K562 (cell line): ENCODE measurements around the gene KCNJ4. TPM values are rescaled to one million over a fixed set of nuclear protein-coding genes. Genes with fewer than 3 reads are reported as not detected.

Experiments used
- ATAC-seq: fragments of 200-7000 bp; cut with Tn5 transposase; 3 replicates; pipeline ENCODE4 v1.9.1; 2020; ENCODE audit warnings: moderate library complexity
- BruUV-seq: library from RNA; stranded (reverse); fragments of 400-500 nt; replicated peaks from 2 replicates; lab custom pipeline; 2021; lab: Mats Ljungman, UMichigan
- CTCF ChIA-PET: fragments of 300-600 bp; formaldehyde crosslinking; extraction: SDS; loops from one replicate; lab custom pipeline; 2021; ENCODE audit warnings: low intra/inter-chr PET ratio; lab: Yijun Ruan, JAX
- POLR2A ChIA-PET: fragments of 300-600, 350-650 bp; sonication (Branson Sonifier 250); formaldehyde crosslinking; extraction: SDS; loops from one replicate; lab custom pipeline; 2021; ENCODE audit warnings: antibody characterized with exemption, inconsistent platforms; lab: Yijun Ruan, JAX
- DNase-seq, 4 experiments: peaks; one replicate each; pipeline versions ENCODE4 v3.0.0 to v3.0.0-alpha.2; 2011 to 2018; ENCODE audit warnings: low spot score in 3 of 4, mixed read lengths in 3 of 4; ENCODE audit errors: extremely low read depth in 1 of 4
- FAIRE-seq: peaks from 2 replicates; lab custom pipeline; 2011; peaks lifted over from hg19 to GRCh38; lab: Jason Lieb, UNC
- H2AFZ ChIP-seq: 2 replicates; pipeline ENCODE4 v1.6.0; 2011; ENCODE audit warnings: low read depth, low read length, control low read depth, inconsistent platforms
- H3K27ac ChIP-seq: fragments of 200-600 bp; 3 replicates; pipeline ENCODE4 v1.8.0; 2011; ENCODE audit warnings: low read depth, mild to moderate bottlenecking, control low read depth, inconsistent platforms, low read length, moderate library complexity, mixed read lengths; ENCODE audit errors: extremely low read depth
- H3K27me3 ChIP-seq, 2 experiments: fragments of 300-600 bp in 1 of 2; 2 replicates in 1 of 2; 3 replicates in 1 of 2; pipeline versions ENCODE4 v1.6.0 to v1.8.0; 2011; ENCODE audit warnings: inconsistent platforms in 2 of 2, low read length in 2 of 2, mild to moderate bottlenecking in 1 of 2, mixed read lengths in 1 of 2, moderate library complexity in 1 of 2; ENCODE audit not compliant: control insufficient read depth in 2 of 2, insufficient read depth in 2 of 2
- H3K36me3 ChIP-seq: fragments of 300-600 bp; 3 replicates; pipeline ENCODE4 v1.8.0; 2011; ENCODE audit warnings: mild to moderate bottlenecking, low read length, inconsistent platforms; ENCODE audit not compliant: control insufficient read depth, insufficient read depth
- H3K4me1 ChIP-seq, 2 experiments: fragments of 200-600 bp in 1 of 2; replicated peaks in 1 of 2; 2 replicates in 1 of 2; 3 replicates in 1 of 2; pipeline versions ENCODE4 v1.5.1 to v1.8.0; 2011; ENCODE audit warnings: inconsistent platforms in 2 of 2, low read length in 2 of 2, mild to moderate bottlenecking in 1 of 2, mixed read lengths in 1 of 2, moderate library complexity in 1 of 2; ENCODE audit not compliant: control insufficient read depth in 2 of 2, insufficient read depth in 2 of 2
- H3K4me2 ChIP-seq: 2 replicates; pipeline ENCODE4 v1.6.1; 2011; ENCODE audit warnings: low read length, control low read depth, inconsistent platforms, mixed read lengths; ENCODE audit not compliant: insufficient read depth
- H3K4me3 ChIP-seq: fragments of 200-600 bp; sonication (generic), shearing (Covaris generic); 2 replicates; pipeline ENCODE4 v1.5.1; 2016; ENCODE audit warnings: control low read depth, inconsistent platforms
- H3K79me2 ChIP-seq: fragments of 200-600 bp; 3 replicates; pipeline ENCODE4 v1.8.0; 2011; ENCODE audit warnings: low read length, inconsistent platforms; ENCODE audit not compliant: control insufficient read depth, insufficient read depth
- H3K9ac ChIP-seq, 2 experiments: 2 replicates each; pipeline versions ENCODE4 v1.6.0 to v1.6.1; 2011; ENCODE audit warnings: low read depth in 2 of 2, low read length in 2 of 2, control low read depth in 1 of 2, inconsistent platforms in 1 of 2, mild to moderate bottlenecking in 1 of 2, mixed read lengths in 1 of 2; ENCODE audit not compliant: insufficient read depth in 1 of 2
- H3K9me1 ChIP-seq: one replicate; pipeline ENCODE4 v1.6.0; 2011; ENCODE audit warnings: inconsistent platforms, mild to moderate bottlenecking, low read length, moderate library complexity; ENCODE audit not compliant: control insufficient read depth, insufficient read depth
- H3K9me3 ChIP-seq: replicated peaks from 2 replicates; pipeline ENCODE4 v1.5.1; 2011; ENCODE audit warnings: low read depth, low read length, inconsistent platforms; ENCODE audit not compliant: control insufficient read depth, insufficient read depth
- H4K20me1 ChIP-seq: replicated peaks from 2 replicates; pipeline ENCODE4 v1.6.1; 2011; ENCODE audit warnings: low read length, inconsistent platforms, mixed read lengths; ENCODE audit not compliant: control insufficient read depth, insufficient read depth
- EP400 ChIP-seq: fragments of 450-650 bp; IDR thresholded peaks from 2 replicates; pipeline ENCODE4 v1.6.1; 2017; ENCODE audit warnings: antibody characterized with exemption, mild to moderate bottlenecking, moderate library complexity
- MXI1 ChIP-seq: IDR thresholded peaks from 2 replicates; pipeline ENCODE4 v1.6.1; 2011; ENCODE audit warnings: low read depth, mild to moderate bottlenecking, improper control_type of control experiment, low read length
- NCOA6 ChIP-seq: fragments of 450-650 bp; IDR thresholded peaks from 2 replicates; pipeline ENCODE4 v1.6.1; 2017; ENCODE audit warnings: mild to moderate bottlenecking
- NR2F6 ChIP-seq: fragments of 450-650 bp; formaldehyde crosslinking; IDR thresholded peaks from 2 replicates; pipeline ENCODE4 v1.4.0; 2020; ENCODE audit warnings: mild to moderate bottlenecking
- STAG1 ChIP-seq: sonication (generic); formaldehyde crosslinking; IDR thresholded peaks from 2 replicates; pipeline ENCODE4 v1.5.0; 2020; ENCODE audit warnings: missing genetic modification reagents, borderline replicate concordance
- ZBTB1 ChIP-seq: sonication (generic); formaldehyde crosslinking; IDR thresholded peaks from 2 replicates; pipeline ENCODE4 v1.8.1; 2023; ENCODE audit warnings: missing genetic modification reagents, low read depth, mild to moderate bottlenecking, borderline replicate concordance
- ZNF696 ChIP-seq: fragments of 250-450 bp; sonication (Bioruptor Pico); conservative IDR thresholded peaks from 2 replicates; pipeline ENCODE4 v1.4.0; 2020; ENCODE audit warnings: mild to moderate bottlenecking, moderate library complexity
- WGBS: fragments of 100-300 bp; shearing (Covaris generic); methylation state at CpG from one replicate; pipeline ENCODE4 v1.1.6; 2016; ENCODE audit warnings: low coverage, mixed read lengths; ENCODE audit not compliant: insufficient coverage; ENCODE audit errors: missing lambda C conversion rate; 5-methylcytosine and 5-hydroxymethylcytosine counted together
- in situ Hi-C: fragments of 300-500 bp; cut with MboI; formaldehyde crosslinking; loops from 4 replicates; pipeline ENCODE4 v1.15.0; 2018; ENCODE audit warnings: inconsistent platforms, mixed read lengths
- intact Hi-C: fragments of 100-400 bp; cut with micrococcal nuclease; formaldehyde crosslinking; loops from 2 replicates; pipeline ENCODE4 v1.14.2; 2022
- polyA plus RNA-seq, 8 experiments: library from polyadenylated mRNA; depleted of rRNA in 4 of 8; stranded (reverse) in 5 of 8; unstranded in 3 of 8; fragments of >200 nt; fragmentation: Nextera tagmentation in 2 of 8; fragmentation: Illumina TruSeq in 1 of 8; extraction: Ambion mirVana in 2 of 8; extraction: Trizol in 1 of 8; gene quantifications; 2 replicates each; pipeline versions ENCODE4 v1.2.1 to v1.2.3, GENCODE V29; 2011 to 2014; ENCODE audit warnings: inconsistent platforms in 1 of 8, missing spikeins in 1 of 8
- total RNA-seq, 7 experiments: library from RNA; depleted of rRNA in 6 of 7; stranded (reverse); fragments of >200 nt in 6 of 7; fragmentation: Illumina TruSeq in 2 of 7; extraction: Trizol in 2 of 7; gene quantifications; 2 replicates each; pipeline versions ENCODE4 v1.2.1 to v1.2.3, GENCODE V29; 2011 to 2021; ENCODE audit warnings: low replicate concordance in 1 of 7
- TF ChIP-seq, protein P1 (sequence below): fragments of 250-450 bp; sonication (Bioruptor Pico); IDR thresholded peaks from 2 replicates; pipeline ENCODE4 v1.5.1; 2021; ENCODE audit warnings: mild to moderate bottlenecking

KCNJ4 gene
- total and polyA plus RNA-seq, 9 of the 15 experiments (the other 6 are each of a cell fraction or from before 2014, with no cell fraction given): 0.07 to 0.55 (median 0.09) TPM; not detected in 4

GRCh38 chr22:38448945-38449745, 5.9 kb downstream of the KCNJ4 start:
- DNase-seq: no peak
- CTCF ChIA-PET: no interaction called here
- H3K27ac ChIP-seq: no peak overlapping the region
- POLR2A ChIA-PET: interaction anchor here (0.6 to 0.7 kb wide), 2 partner anchors 18 to 27 kb away, joined by 3 to 4 read pairs; no protein-coding TSS in a partner anchor
- no TSS peak for BruUV-seq
- peaks cover 3 to 29% of the 10 kb centered on the region in 2 experiments; a peak in 3 of 5 replicates for H3K4me1 ChIP-seq
- no peaks in the 10 kb centered on the region for H3K36me3 ChIP-seq
- H3K4me2 ChIP-seq: no peak overlapping the region
- H3K4me3 ChIP-seq: no peak overlapping the region
- no peak for TF ChIP-seq STAG1
- TF ChIP-seq MXI1: no peak
- TF ChIP-seq NCOA6: no peak
- H2AFZ ChIP-seq: no peak overlapping the region
- H3K9me1 ChIP-seq: no peaks in the 10 kb centered on the region
- no peak overlapping the region for H3K9ac ChIP-seq
- WGBS: 40% methylated on average over 10 of the region's 14 CpGs
- intact Hi-C loops: no loop called here
- no peaks in the 10 kb centered on the region; a peak in 2 of 5 replicates for H3K27me3 ChIP-seq
- in situ Hi-C loops: no loop called here
- no peaks in the 10 kb centered on the region for H3K9me3 ChIP-seq
- no peak for FAIRE-seq
- no peaks in the 10 kb centered on the region for H3K79me2 ChIP-seq
- H4K20me1 ChIP-seq: peaks cover 11% of the 10 kb centered on the region; the same call in 1 of the 2 replicates
- ATAC-seq: no peak

GRCh38 chr22:38446018-38446601, 8.9 kb downstream of the KCNJ4 start:
- intact Hi-C loops: no loop called here
- BruUV-seq: no TSS peak
- Histone ChIP-seq H3K79me2 (no peaks in the 10 kb centered on the region), H2AFZ (no peak overlapping the region), H3K27ac (no peak overlapping the region), H3K4me3 (no peak overlapping the region), H3K4me2 (no peak overlapping the region), H4K20me1 (peaks cover 16% of the 10 kb centered on the region; the same call in 1 of the 2 replicates), H3K4me1 (peaks cover 7 to 34% of the 10 kb centered on the region in 2 experiments; a peak in 3 of 5 replicates), H3K36me3 (no peaks in the 10 kb centered on the region), H3K9me3 (no peaks in the 10 kb centered on the region), H3K27me3 (peaks cover 0 to 9% of the 10 kb centered on the region in 2 experiments; a peak in 3 of 5 replicates), H3K9ac (0 out of 4 replicates have a peak overlapping the region, but pooled peaks of 1 of the 2 experiments have one; percentile 26), H3K9me1 (no peaks in the 10 kb centered on the region)
- ChIA-PET CTCF (no interaction called here), POLR2A (interaction anchor here (0.6 to 1.2 kb wide), 2 partner anchors 13 to 23 kb away, joined by 3 read pairs; no protein-coding TSS in a partner anchor)
- 19% methylated on average over 6 of the region's 9 CpGs for whole genome bisulfite sequencing
- in situ Hi-C loops: no loop called here
- ATAC-seq: 0 out of 3 replicates have a peak, but pooled peaks have one; percentile 18
- no peak for DNase-seq
- no peak for FAIRE-seq
- TF ChIP-seq, protein P1, sequence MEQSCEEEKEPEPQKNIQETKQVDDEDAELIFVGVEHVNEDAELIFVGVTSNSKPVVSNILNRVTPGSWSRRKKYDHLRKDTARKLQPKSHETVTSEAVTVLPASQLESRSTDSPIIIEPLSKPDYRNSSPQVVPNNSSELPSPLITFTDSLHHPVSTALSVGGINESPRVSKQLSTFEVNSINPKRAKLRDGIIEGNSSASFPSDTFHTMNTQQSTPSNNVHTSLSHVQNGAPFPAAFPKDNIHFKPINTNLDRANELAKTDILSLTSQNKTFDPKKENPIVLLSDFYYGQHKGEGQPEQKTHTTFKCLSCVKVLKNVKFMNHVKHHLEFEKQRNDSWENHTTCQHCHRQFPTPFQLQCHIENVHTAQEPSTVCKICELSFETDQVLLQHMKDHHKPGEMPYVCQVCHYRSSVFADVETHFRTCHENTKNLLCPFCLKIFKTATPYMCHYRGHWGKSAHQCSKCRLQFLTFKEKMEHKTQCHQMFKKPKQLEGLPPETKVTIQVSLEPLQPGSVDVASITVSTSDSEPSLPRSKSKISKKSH (CRISPR knock-in tag): no peak
- TF ChIP-seq NR2F6 (CRISPR knock-in tag) (no peak), ZNF696 (CRISPR knock-in tag) (no peak), ZBTB1 (CRISPR knock-in tag) (no peak), EP400 (no peak)
